T-helper 1 cell treated with Interleukin-12 subunit alpha and Interleukin-12 subunit beta and Interleukin-4 antibody, amounts not matched to agents 30 μg/mL and 1 μg/mL, for 36 hours (primary cell): ENCODE results near the gene CADPS.

Experiments
- H3K27ac Mint-ChIP-seq: one replicate; pipeline ENCODE4 v1.8.0; 2021; ENCODE audit warnings: mild to moderate bottlenecking, mixed read lengths
- H3K27me3 Mint-ChIP-seq: one replicate; pipeline ENCODE4 v1.8.0; 2021; ENCODE audit warnings: low read depth, mixed read lengths
- H3K36me3 Mint-ChIP-seq: one replicate; pipeline ENCODE4 v1.8.0; 2021; ENCODE audit warnings: low read depth, mixed read lengths
- H3K4me1 Mint-ChIP-seq: one replicate; pipeline ENCODE4 v1.8.0; 2021; ENCODE audit warnings: low read depth, mixed read lengths
- H3K4me3 Mint-ChIP-seq: one replicate; pipeline ENCODE4 v1.8.0; 2021; ENCODE audit warnings: mild to moderate bottlenecking, moderate library complexity, mixed read lengths
- H3K9me3 Mint-ChIP-seq: one replicate; pipeline ENCODE4 v1.8.0; 2021; ENCODE audit warnings: mixed read lengths

Gene CADPS

DNA sequence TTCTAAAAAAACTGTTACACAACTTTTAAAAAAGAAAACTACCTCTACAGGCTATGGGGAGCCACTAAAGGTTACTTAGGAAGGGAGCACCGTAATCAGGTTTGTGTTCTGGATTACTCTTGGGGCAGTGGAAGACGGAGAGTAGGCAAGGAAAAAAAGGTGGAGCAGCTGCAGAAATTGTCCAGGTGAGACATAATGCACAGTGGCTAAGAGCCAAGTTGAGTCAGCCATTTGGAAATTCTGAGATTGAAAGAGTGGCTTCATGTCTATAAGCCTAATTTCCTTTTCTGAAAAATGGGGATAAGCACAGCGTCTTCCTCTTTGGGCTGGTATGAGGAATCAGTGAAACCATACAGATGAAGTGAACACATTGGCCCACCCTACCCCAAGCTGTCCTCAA lies 195.2 kb downstream of the CADPS start:
- Mint-ChIP-seq H3K4me1 (no peaks in the 10 kb centered on the region), H3K36me3 (no peaks in the 10 kb centered on the region), H3K27ac (no peak overlapping the region), H3K4me3 (no peak overlapping the region), H3K27me3 (no peaks in the 10 kb centered on the region), H3K9me3 (peaks cover 3% of the 10 kb centered on the region)

DNA sequence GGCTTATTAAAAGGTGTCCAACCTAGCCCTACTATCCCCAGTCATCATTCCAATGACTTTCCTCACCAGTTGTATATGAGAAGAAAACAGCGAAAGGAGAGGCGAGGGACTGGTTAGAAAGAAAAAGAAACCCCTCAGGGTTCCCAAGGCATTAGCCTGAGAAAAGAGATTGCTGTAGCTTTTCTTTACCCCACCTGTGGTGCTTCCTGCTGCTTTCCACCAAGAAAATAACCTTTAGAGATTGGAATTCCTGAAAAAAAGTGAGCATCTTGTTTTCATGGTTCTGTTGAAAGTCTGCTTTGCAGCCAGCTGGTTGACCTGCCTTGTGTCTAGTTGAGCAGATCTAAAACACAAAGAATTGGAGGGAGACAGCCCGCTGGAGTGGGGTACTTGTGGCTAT lies 196.4 kb downstream of the CADPS start:
- Mint-ChIP-seq H3K27me3 (no peaks in the 10 kb centered on the region), H3K36me3 (no peaks in the 10 kb centered on the region), H3K4me1 (no peaks in the 10 kb centered on the region), H3K9me3 (peaks cover 3% of the 10 kb centered on the region), H3K27ac (no peak overlapping the region), H3K4me3 (no peak overlapping the region)

DNA sequence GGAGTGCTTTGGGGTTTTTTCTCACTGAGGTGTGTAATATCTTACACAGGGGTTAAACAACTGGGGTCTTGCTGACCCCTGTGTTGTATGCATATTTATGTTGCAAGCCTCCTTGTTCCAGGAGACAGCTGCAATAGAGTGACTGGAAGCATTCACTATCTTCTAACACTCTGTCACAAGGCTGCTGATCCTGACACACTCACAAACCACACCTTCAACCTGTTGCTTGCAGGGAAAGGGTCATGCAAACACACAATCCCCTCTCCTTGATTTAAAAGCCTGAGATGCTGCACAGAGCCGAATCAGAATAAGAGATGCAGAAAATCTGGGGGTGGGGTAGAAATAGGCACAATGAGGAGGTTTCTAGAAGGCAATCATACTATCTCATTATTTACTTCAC lies 197.3 kb downstream of the CADPS start:
- Mint-ChIP-seq H3K27ac (no peak overlapping the region), H3K4me3 (no peak overlapping the region), H3K36me3 (no peaks in the 10 kb centered on the region), H3K9me3 (peaks cover 3% of the 10 kb centered on the region), H3K27me3 (no peaks in the 10 kb centered on the region), H3K4me1 (no peaks in the 10 kb centered on the region)

DNA sequence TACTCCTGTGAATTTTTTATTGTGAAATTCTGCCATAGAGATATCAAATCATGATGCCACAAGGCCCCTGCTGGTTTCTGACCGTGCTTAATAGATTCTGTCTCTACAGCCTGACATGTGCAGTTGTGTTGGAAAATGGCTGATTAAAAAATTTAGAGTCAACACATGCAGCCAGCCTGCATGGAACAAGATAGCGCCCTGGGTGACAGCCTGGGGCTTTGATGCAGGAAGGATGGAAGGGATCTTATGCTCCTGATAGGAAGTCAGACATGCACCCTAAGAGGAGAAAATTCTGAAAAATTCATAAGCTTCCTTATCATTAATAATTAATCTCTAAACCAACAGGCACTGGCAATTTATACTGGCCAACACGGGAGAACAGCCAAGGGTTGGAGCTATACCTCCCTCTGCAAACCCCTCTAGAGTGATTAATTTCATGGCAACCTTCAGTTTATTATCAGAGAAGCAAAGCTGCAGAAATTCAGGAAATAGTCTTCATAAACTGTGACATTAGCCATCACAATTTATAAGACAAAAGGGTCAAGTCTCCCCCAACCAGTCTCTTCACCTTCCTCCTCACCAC lies 198.4 kb downstream of the CADPS start:
- H3K36me3 Mint-ChIP-seq, result no peaks in the 10 kb centered on the region
- no peak overlapping the region for H3K27ac Mint-ChIP-seq
- H3K4me3 Mint-ChIP-seq, result no peak overlapping the region
- no peaks in the 10 kb centered on the region for H3K27me3 Mint-ChIP-seq
- H3K9me3 Mint-ChIP-seq, result peaks cover 3% of the 10 kb centered on the region
- H3K4me1 Mint-ChIP-seq, result no peaks in the 10 kb centered on the region

DNA sequence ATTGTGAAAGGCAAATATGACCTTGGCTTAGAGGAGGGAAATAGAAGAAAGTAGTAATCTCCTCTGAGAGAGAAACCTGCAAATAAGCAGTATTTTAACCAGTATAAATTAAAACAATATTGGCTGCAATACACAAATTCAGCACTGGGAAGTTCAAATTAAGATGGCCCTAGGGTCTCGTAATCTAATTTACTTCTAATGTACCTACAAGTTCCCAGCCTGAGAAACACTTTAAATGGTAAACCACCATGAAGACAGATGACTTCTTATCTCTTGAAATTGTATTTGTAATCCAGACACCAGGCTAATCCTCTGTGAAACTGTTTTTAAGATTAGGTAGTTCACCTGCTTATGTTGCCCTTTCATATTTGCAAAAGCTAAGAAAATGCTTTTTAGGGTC lies 199.7 kb downstream of the CADPS start:
- Mint-ChIP-seq H3K27me3 (no peaks in the 10 kb centered on the region), H3K27ac (no peak overlapping the region), H3K9me3 (peaks cover 2% of the 10 kb centered on the region), H3K36me3 (no peaks in the 10 kb centered on the region), H3K4me1 (no peaks in the 10 kb centered on the region), H3K4me3 (no peak overlapping the region)

DNA sequence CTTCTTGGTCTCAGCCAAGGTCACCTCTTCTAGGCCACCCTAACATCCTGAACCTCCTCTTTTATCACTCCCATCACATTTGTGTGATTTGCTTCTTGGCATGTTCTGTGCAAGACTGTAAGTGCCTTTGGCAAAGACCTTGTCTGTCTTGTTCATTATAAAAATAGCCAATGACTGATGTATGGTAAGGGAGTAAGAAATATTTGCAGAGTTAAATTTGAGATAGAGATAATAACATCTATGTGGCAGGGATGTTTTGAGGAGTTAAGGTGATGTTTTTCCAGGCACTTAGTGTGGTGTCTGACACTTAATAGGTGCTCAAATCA lies 202.3 kb downstream of the CADPS start:
- Mint-ChIP-seq H3K27ac (no peak overlapping the region), H3K9me3 (no peaks in the 10 kb centered on the region), H3K4me1 (no peaks in the 10 kb centered on the region), H3K27me3 (no peaks in the 10 kb centered on the region), H3K36me3 (no peaks in the 10 kb centered on the region), H3K4me3 (no peak overlapping the region)

DNA sequence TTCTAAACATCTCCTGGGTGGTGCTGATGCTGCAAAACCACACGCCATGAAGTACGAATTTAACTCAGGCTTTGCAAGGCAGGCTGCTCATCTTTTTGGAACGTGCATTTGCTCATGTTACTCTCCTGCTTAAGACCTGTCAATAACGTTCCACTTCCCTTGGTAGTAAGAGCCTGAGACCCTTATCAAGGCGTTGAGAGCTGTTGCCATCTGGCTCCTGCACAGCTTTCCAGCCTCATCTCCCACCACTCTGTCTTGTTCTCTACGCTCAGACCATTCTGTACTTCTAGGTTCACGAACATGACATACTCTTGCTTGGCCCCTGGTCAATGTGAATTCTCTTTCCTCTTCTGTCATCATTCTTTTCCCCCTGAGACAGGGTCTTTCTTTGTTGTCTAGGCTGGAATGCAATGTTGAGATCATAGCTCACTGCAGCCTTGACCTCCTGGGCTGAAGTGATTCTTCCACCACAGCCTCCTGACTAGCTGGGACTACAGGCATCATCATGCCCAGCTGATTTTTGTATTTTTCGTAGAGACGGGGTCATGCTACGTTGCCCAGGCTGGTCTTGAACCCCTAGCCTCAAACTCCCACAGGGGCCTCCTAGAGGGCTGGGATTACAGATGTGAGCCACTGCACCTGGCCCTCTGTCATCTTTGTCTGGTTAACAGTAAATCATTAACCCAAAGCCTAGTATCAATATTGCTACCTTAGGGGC lies 202.8 kb downstream of the CADPS start:
- Mint-ChIP-seq H3K36me3 (no peaks in the 10 kb centered on the region), H3K9me3 (no peaks in the 10 kb centered on the region), H3K27me3 (no peaks in the 10 kb centered on the region), H3K27ac (no peak overlapping the region), H3K4me1 (no peaks in the 10 kb centered on the region), H3K4me3 (no peak overlapping the region)

DNA sequence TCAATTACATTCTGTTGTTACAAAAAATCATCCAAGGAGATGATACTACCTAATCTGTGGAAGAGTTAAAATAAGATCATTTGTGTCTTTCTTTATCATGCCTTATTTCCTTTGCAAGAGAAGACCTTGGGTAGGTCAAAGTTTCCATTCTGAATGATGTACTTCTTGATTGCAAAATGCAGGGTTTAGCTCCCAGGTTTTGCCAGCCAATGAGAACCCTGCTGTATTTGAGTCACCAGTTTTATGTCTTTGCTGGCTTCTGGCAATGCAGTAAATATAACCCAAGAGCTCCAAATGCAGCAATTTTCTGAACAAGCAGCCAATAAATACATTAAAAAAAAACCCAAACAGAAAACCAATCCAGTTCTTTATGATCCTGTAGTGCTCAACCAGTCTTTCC lies 204.9 kb downstream of the CADPS start:
- H3K4me1 Mint-ChIP-seq, result no peaks in the 10 kb centered on the region
- no peak overlapping the region for H3K27ac Mint-ChIP-seq
- no peaks in the 10 kb centered on the region for H3K27me3 Mint-ChIP-seq
- no peaks in the 10 kb centered on the region for H3K9me3 Mint-ChIP-seq
- no peak overlapping the region for H3K4me3 Mint-ChIP-seq
- no peaks in the 10 kb centered on the region for H3K36me3 Mint-ChIP-seq

DNA sequence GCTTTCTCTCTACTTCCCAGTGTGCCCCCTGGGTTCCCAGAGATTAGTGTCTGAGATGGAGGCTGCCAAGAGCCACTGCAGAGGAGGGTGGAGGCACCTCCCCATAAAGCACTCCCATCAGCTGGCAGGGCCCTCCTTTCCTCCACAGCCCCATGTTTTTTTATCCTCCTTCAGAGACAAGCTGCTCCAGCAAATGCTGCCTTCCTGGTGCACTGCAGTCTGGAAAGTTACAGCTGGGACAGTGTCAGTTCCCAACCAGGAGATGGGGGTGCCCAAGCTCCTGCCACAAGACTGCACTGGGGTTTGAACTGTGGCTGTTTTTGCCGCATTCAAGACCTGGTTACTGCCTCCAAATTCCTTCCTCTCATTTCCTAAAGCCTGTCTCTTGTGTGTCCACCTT lies 206.1 kb downstream of the CADPS start:
- Mint-ChIP-seq H3K9me3 (no peaks in the 10 kb centered on the region), H3K36me3 (no peaks in the 10 kb centered on the region), H3K4me3 (no peak overlapping the region), H3K4me1 (no peaks in the 10 kb centered on the region), H3K27me3 (no peaks in the 10 kb centered on the region), H3K27ac (no peak overlapping the region)

DNA sequence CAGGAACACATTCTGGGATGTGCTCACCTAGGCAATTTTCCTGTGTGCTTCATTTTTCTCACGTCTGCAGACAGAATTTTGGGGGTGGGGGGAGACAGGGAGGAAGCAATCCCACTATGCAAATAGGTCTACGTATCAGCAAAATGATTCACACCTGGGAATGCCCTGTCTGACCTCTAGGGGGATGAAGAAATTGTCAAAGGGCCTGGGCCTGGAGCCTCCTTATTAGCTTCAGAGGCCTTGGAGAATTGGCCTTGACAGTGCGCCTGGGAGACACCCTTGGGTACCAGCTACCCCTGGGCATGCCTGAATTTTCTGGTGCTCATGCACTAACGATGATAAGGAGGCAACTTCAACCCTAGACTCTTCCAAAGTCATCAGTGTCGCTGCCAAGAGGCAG lies 207.5 kb downstream of the CADPS start:
- no peaks in the 10 kb centered on the region for H3K36me3 Mint-ChIP-seq
- no peaks in the 10 kb centered on the region for H3K4me1 Mint-ChIP-seq
- H3K27ac Mint-ChIP-seq, result no peak overlapping the region
- no peaks in the 10 kb centered on the region for H3K9me3 Mint-ChIP-seq
- no peak overlapping the region for H3K4me3 Mint-ChIP-seq
- H3K27me3 Mint-ChIP-seq, result no peaks in the 10 kb centered on the region

DNA sequence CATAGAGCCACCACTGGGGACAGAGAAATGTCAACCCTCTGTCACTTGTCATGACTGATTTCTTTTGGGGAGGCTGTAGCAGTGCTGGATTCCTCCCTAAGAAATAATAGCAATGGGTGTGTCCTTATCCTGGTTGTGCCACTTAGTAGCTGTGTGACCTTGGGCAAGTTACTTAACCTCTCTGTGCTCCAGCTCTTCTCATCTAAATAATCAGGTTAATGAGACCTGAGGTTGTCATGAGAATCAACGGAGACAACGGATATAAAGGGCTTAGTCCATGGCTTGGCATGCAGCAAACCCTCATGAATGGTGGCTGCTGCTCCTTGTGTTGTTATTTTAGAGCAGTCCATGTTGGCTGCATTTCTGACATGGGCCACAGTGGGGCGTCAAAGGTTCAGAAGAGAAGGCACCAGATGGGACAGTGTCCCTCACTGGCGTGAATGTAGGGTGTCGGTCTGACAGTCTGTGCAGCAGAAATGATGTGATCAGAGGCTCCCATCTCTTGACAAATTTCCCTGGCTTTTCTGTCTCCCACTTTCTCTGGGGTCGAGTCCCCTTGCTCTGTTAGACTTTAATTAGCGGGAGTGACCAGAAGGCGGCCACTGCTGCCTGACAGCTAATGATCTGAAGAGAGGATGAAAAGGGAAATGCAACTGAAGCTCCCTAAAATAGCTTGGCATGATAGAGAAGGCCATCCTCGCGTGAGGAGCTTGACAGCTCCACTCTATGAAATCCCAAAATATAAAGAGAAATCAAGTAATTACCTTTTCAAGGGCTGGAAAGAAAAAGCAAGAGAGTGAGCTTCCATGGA lies 209.4 kb downstream of the CADPS start:
- no peaks in the 10 kb centered on the region for H3K4me1 Mint-ChIP-seq
- no peaks in the 10 kb centered on the region for H3K9me3 Mint-ChIP-seq
- H3K4me3 Mint-ChIP-seq, result no peak overlapping the region
- no peaks in the 10 kb centered on the region for H3K36me3 Mint-ChIP-seq
- no peak overlapping the region for H3K27ac Mint-ChIP-seq
- no peaks in the 10 kb centered on the region for H3K27me3 Mint-ChIP-seq

DNA sequence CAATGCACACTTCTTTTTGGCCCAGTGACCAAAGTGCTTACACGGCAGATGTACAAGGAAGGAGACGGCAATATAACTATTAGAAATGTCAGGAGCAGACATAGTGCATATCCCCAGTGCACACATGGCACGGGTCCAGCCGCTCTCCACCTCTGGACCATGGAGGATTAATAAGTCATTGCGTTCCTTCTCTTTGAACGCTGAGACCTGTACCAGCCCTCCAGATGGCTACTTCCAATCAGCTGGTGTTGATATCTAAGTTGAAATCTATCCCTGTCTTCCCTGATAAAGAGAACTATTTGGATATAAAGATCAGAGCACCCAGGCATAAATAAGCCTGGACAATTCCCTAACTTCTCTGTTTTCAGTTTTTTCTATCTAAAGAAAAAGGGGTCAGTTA lies 212.5 kb downstream of the CADPS start:
- H3K27me3 Mint-ChIP-seq, result no peaks in the 10 kb centered on the region
- H3K27ac Mint-ChIP-seq, result no peak overlapping the region
- no peaks in the 10 kb centered on the region for H3K36me3 Mint-ChIP-seq
- no peaks in the 10 kb centered on the region for H3K4me1 Mint-ChIP-seq
- no peak overlapping the region for H3K4me3 Mint-ChIP-seq
- no peaks in the 10 kb centered on the region for H3K9me3 Mint-ChIP-seq

DNA sequence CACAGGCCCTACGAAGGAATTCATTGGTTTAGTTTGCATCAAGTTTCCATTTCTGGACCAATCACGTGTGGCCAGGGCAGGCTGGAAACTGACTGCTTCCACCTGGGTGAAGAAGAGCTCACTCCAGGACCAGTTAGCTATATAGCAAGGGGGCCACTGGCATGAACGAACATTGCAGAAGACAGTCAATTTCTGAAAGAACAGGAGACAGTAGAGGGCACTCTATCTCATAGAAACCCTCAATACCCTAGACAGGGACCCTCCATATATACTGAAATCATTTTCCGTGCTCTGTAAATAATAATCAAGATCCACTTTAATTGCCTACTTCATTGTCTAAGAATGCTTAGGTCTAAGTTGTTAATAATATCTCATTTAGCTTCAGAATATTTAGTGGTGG lies 215.6 kb downstream of the CADPS start:
- Mint-ChIP-seq H3K27ac (no peak overlapping the region), H3K4me1 (no peaks in the 10 kb centered on the region), H3K4me3 (no peak overlapping the region), H3K9me3 (no peaks in the 10 kb centered on the region), H3K27me3 (no peaks in the 10 kb centered on the region), H3K36me3 (no peaks in the 10 kb centered on the region)

DNA sequence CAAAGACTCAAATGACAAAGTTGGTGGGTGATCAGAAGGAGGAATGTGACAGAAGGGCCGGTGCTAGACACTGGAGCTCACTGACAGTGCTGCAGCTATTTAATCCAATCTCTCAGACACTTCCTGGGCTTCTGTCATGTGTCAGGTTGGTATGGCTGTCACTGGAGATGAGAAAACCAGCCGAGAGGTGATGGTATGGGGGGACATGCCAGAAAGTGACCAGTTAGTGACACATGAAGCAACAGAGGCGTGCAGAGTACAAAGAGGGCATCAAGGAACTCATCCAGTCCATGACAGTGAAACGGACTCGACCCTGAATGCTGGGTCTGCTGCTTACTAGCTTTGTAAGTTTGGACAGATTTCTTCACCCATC lies 219.5 kb downstream of the CADPS start:
- no peak overlapping the region for H3K27ac Mint-ChIP-seq

DNA sequence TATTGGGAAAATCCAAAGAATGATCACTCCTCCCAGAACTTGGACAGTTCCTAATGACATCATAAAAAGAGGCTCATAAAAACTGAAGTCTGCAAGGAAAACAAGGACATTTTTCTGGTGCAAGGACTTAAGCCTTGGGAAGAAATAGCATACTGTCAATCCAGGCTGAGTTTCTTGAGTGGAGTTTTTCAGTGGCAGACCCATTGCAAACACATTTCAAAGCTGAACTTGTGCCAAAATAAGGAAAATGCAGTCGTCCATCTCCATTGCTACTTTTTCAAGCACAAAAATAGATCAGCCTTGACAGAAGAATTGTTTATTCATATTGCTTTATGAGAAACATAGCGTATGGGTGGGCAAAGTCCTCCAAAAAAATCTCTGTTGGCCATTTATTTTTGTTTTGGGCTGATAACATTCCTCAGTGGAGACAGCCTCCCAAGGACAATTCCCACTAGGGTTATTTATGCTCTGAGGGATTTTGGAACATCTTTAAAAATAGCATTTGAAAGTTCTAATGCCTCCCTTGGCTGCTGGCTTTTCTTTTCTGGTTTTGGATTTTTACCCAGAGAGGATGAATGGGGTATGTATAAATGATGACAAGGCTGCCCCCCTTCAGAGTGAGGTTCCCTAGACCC lies 220.0 kb downstream of the CADPS start:
- peaks cover under 1% of the 10 kb centered on the region for H3K27me3 Mint-ChIP-seq
- no peaks in the 10 kb centered on the region for H3K9me3 Mint-ChIP-seq
- H3K27ac Mint-ChIP-seq, result no peak overlapping the region
- no peaks in the 10 kb centered on the region for H3K36me3 Mint-ChIP-seq
- no peaks in the 10 kb centered on the region for H3K4me1 Mint-ChIP-seq
- H3K4me3 Mint-ChIP-seq, result no peak overlapping the region

More for the DNA sequence above, 219.5 kb downstream of the CADPS start:
- Mint-ChIP-seq H3K4me1 (no peaks in the 10 kb centered on the region), H3K36me3 (no peaks in the 10 kb centered on the region), H3K4me3 (no peak overlapping the region), H3K27me3 (no peaks in the 10 kb centered on the region), H3K9me3 (no peaks in the 10 kb centered on the region)
